Testis (tissue), 3 donors: ENCODE data around the gene FBXL17. TPM values are rescaled to one million over a fixed set of nuclear protein-coding genes. Genes with fewer than 3 reads are reported as not detected.

Experiments used
- DNase-seq: peaks from one replicate; pipeline ENCODE4 v3.0.0-alpha.2; 2019
- H3K27ac ChIP-seq, 2 donors: fragments of 200-600 bp; sonication (generic); one replicate each; pipeline ENCODE4 v1.5.1; 2019
- H3K27me3 ChIP-seq: fragments of 200-600 bp; sonication (generic); one replicate; pipeline ENCODE4 v1.5.1; 2019
- H3K36me3 ChIP-seq: fragments of 200-600 bp; sonication (generic); one replicate; pipeline ENCODE4 v1.5.1; 2017; ENCODE audit warnings: low read depth; ENCODE audit errors: missing control alignments
- H3K4me1 ChIP-seq: fragments of 200-600 bp; sonication (generic); one replicate; pipeline ENCODE4 v1.5.1; 2019
- H3K4me3 ChIP-seq, 2 donors: fragments of 200-600 bp; sonication (generic); one replicate each; pipeline ENCODE4 v1.5.1; 2017 to 2019
- H3K9me3 ChIP-seq: fragments of 200-600 bp; sonication (generic); one replicate; pipeline ENCODE4 v1.5.1; 2017
- CTCF ChIP-seq, 3 experiments: fragments of 450-650 bp in 2 of 3; fragments of 200-600 bp in 1 of 3; sonication (generic) in 1 of 3; IDR thresholded peaks; one replicate each; pipeline ENCODE4 v1.5.1; 2016 to 2019; ENCODE audit warnings: antibody characterized with exemption in 3 of 3, mild to moderate bottlenecking in 2 of 3, moderate library complexity in 1 of 3
- POLR2A ChIP-seq: fragments of 450-650 bp; IDR thresholded peaks from one replicate; pipeline ENCODE4 v1.6.1; 2017; ENCODE audit warnings: antibody characterized with exemption, mild to moderate bottlenecking, moderate library complexity
- whole genome bisulfite sequencing, 2 donors: methylation state at CpG; one replicate each; pipeline ENCODE4 v1.1.5; 2018; 5-methylcytosine and 5-hydroxymethylcytosine counted together
- intact Hi-C: fragments of 100-400 bp; cut with DNase I; formaldehyde crosslinking; loops from one replicate; pipeline ENCODE4 v1.15.1; 2023; ENCODE audit warnings: low total_unique reads
- polyA plus RNA-seq: library from polyadenylated mRNA; stranded (reverse); fragments of 350-450 nt; fragmentation: Illumina TruSeq; extraction: RNeasy Lipid Tissue Mini Kit (QIAGEN cat#74804); gene quantifications from one replicate; pipeline ENCODE4 v1.2.3, GENCODE V29; 2014; ENCODE audit warnings: low read depth, low replicate concordance; ENCODE audit not compliant: insufficient read depth
- total RNA-seq, 2 donors: library from RNA; depleted of rRNA; stranded (reverse); fragments of >200 nt; gene quantifications; one replicate each; pipeline ENCODE4 v1.2.3, GENCODE V29; 2016

FBXL17 gene
- total and polyA plus RNA-seq, 3 donors from 2014 or later = 20.7 to 25.1 (median 22.6) TPM

GRCh38 chr5:108303611-108304010 lies 78.3 kb downstream of the FBXL17 start:
- Histone ChIP-seq H3K27ac (no peak overlapping the region), H3K36me3 (no peaks in the 10 kb centered on the region), H3K4me1 (no peaks in the 10 kb centered on the region), H3K27me3 (no peaks in the 10 kb centered on the region), H3K9me3 (no peaks in the 10 kb centered on the region), H3K4me3 (no peak overlapping the region)
- TF ChIP-seq POLR2A = no peak
- TF ChIP-seq CTCF (IDR thresholded peaks at IDR 0.05) = no peak
- DNase-seq = no peak
- 90 to 91% methylated on average over 2 of the region's 2 CpGs for WGBS, 2 donors
- intact Hi-C loops = no loop called here

- intact Hi-C loops = no loop called here
- TF ChIP-seq POLR2A = no peak
- no peak for TF ChIP-seq CTCF (IDR thresholded peaks at IDR 0.05)
- H3K36me3 ChIP-seq = no peaks in the 10 kb centered on the region
- 90 to 96% methylated on average over 1 of the region's 1 CpG for WGBS, 2 donors
- no peak for DNase-seq
- H3K4me3 ChIP-seq = no peak overlapping the region
- H3K27ac ChIP-seq = no peak overlapping the region
- H3K27me3 ChIP-seq = no peaks in the 10 kb centered on the region
- H3K4me1 ChIP-seq = no peaks in the 10 kb centered on the region
- no peaks in the 10 kb centered on the region for H3K9me3 ChIP-seq
These were observed 78.8 kb downstream of the FBXL17 start for GRCh38 chr5:108303086-108303485.

DNA sequence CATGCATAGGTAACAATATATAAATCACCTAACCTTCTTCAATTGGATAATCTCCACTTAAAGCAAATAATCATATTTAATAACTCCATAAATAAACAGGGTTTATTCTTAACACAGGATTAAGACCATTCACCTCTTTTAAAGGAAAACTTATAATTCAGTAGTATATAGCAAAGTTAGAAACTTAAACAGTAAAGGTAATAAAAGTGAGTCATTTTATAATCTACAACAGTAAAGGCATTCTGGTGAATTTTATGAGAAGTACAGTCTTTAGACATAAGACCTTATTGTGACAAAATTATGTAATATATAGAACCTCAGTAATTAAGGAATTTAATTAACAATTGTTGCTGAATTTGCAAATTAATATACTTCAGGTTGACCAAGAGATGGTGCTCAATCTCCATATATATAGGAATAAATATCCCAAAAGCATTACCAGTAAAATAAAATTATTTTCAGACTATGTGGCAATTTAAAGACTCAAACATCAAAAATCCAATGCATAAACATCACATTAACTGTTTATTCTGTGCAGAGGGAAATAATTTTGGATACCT lies 84.8 kb downstream of the FBXL17 start:
- H3K27me3 ChIP-seq = no peaks in the 10 kb centered on the region
- H3K4me1 ChIP-seq = no peaks in the 10 kb centered on the region
- TF ChIP-seq POLR2A (no peak), CTCF (IDR thresholded peaks at IDR 0.05) (no peak)
- DNase-seq = no peak
- no peak overlapping the region for H3K27ac ChIP-seq
- no peak overlapping the region for H3K4me3 ChIP-seq
- H3K36me3 ChIP-seq = no peaks in the 10 kb centered on the region
- intact Hi-C loops = no loop called here
- no peaks in the 10 kb centered on the region for H3K9me3 ChIP-seq

DNA sequence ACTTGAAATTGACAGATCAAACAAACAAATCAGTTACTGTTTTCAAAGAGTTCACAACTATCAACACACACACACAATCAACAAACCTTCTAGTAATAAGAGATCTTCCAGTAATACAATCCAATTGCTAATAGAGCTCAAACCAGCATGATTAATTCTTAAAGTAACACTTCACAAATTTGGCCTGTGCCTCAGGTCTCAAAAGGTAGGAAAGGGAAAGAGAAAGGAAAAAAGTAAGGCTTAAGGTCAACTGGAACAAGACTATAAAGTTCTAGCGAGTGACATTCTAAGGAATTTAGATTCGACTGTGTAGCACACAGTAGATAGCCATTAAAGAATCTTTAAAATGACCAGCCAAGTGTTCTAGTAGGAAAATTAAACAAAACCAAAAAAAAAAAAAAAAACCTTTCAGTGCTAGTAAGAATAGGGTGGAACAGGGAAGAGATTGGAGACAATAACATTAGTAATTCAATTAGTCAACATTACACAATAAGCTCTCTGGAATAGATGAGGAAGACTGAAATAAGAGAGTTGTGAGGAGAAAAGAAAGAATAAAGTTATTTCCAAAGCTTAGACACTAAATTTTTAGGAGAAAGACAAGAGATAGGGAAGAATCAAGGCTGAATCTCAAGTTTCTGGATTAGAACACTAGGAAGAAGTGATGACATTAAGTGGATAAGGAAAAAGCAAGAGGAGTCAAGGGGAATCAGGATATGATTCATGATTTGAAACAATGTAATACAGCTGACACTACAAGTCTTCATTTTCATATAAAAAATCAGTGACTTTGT lies 86.1 kb downstream of the FBXL17 start:
- H3K27me3 ChIP-seq = no peaks in the 10 kb centered on the region
- H3K9me3 ChIP-seq = no peaks in the 10 kb centered on the region
- H3K36me3 ChIP-seq = no peaks in the 10 kb centered on the region
- 85 to 94% methylated on average over 2 of the region's 2 CpGs for WGBS, 2 donors
- no peak overlapping the region for H3K4me3 ChIP-seq
- no peak overlapping the region for H3K27ac ChIP-seq
- no peak for TF ChIP-seq POLR2A
- no peak for TF ChIP-seq CTCF (IDR thresholded peaks at IDR 0.05)
- no peaks in the 10 kb centered on the region for H3K4me1 ChIP-seq
- no peak for DNase-seq
- intact Hi-C loops = no loop called here
